Measurements from ENCODE around the gene TWIST2.

GRCh38 chr2:238857959-238858358, 10.1 kb downstream of the TWIST2 start:
- no peak for TF ChIP-seq POLR2A (IDR thresholded peaks at IDR 0.05)
- TF ChIP-seq POLR2AphosphoS5 (IDR thresholded peaks at IDR 0.05): no peak
- no peak for TF ChIP-seq CTCF (IDR thresholded peaks at IDR 0.05)

All from prostate gland (tissue), 2 donors.